ENCODE results near the gene ATG9A.

The ATG9A gene

DNA sequence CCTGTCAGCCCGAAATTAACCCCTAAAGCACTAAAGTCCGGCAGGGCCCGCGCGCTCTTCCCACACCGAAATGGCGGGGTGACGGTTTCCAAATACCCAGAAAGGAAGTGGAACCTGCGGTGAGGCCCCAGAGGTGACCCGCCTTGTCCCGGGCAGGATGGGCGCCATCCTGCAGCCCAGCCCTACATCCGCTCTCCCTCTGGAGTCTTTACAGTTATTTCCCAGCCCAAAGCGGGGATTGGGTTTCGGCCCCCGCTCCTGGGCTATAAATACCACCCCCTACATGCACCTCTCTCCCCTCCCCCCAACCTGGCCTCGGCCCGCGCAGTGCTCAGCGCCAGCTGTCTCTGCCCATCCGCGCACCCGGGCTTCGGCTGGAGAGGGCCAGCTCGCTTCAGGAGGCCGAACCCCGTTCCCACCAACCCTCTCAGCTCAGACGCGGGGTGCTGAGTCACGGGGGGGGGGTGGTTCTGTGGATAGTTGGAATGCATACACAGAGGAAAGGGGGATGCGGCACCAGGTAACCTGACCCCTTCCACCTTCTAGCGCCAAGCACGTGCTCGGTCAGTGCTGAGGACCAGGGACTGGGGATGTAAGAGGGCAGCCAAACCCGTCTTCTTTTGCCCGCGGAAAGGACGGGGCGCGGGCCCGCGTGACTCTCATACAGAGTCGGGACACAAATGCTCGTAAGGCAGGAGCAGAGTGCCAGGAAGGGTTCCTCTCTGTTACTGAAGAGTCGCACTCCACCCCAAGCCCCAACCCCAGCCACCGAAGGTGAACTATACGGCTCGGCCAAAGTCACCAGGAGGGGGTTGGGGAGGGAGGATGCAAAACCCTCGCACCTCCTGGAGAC, 23.7 kb upstream of the ATG9A start, which contains the start of gene TUBA4B:
Gene TUBA4B (plus strand): TSS at position 344 of the 853 bp plus-strand sequence. CDS start 165 bp downstream, at position 509.
- DNase-seq (ENCODE audit: low spot score) = peak; percentile 37

GRCh38 chr2:219252570-219252899, 23.1 kb upstream of the ATG9A start:
- DNase-seq (ENCODE audit: low spot score) = no peak

- DNase-seq (ENCODE audit: low spot score) = peak; percentile 54
Measured at GRCh38 chr2:219252084-219252483, 22.6 kb upstream of the ATG9A start.

DNA sequence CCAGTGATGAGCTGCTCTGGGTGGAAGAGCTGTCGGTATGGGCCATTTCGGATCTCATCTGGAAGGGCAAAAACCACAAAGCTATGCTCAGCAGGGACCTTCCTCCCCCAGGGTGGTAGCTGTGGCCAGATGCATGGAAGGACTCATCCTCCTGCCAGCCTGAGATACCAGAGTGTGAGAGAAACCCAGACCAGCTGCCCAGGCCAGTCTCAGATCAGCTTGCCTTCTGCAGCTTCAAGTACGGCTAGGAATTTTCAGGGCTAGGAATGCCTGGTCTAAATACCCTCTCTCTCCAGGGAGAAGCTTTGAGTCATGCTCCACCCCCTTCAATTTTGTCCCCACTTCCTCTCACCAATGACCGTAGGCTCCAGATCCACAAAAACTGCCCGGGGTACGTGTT, 22.2 kb upstream of the ATG9A start:
- DNase-seq (ENCODE audit: low spot score) = no peak

DNA sequence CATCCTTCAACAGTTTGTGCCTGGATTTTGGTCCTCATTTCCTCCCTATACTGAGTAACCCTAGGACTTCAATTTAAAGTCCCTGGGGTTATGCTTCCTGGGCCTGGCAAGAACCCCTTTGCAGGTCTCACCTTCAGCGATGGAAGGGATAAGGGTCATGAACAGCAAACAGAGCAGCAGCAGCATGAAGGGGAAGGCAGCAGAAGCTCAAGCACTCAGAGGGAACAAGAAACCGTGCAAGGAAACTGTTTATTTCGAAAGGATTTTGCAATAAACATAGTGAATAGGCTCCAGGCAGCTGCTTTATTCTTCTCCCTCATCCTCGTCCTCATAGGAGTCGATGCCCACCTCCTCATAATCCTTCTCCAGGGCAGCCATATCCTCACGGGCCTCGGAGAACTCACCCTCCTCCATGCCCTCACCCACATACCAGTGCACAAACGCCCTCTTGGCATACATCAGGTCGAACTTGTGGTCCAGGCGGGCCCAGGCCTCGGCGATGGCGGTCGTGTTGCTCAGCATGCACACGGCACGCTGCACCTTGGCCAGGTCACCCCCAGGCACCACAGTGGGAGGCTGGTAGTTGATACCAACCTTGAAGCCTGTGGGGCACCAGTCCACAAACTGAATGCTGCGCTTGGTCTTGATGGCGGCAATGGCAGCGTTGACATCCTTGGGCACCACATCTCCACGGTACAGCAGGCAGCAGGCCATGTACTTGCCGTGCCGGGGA, 20.8 kb upstream of the ATG9A start:
- no peak for DNase-seq (ENCODE audit: low spot score)

GRCh38 chr2:219249203-219249980, 20.0 kb upstream of the ATG9A start:
- peak; percentile 48 for DNase-seq (ENCODE audit: low spot score)

GRCh38 chr2:219248845-219249202, 19.4 kb upstream of the ATG9A start:
- DNase-seq (ENCODE audit: low spot score) = no peak

- DNase-seq (ENCODE audit: low spot score) = peak; percentile 80
Measured at GRCh38 chr2:219247678-219248642, 18.5 kb upstream of the ATG9A start.

- no peak for DNase-seq (ENCODE audit: low spot score)
Measured at GRCh38 chr2:219246559-219246958, 17.1 kb upstream of the ATG9A start.

DNA sequence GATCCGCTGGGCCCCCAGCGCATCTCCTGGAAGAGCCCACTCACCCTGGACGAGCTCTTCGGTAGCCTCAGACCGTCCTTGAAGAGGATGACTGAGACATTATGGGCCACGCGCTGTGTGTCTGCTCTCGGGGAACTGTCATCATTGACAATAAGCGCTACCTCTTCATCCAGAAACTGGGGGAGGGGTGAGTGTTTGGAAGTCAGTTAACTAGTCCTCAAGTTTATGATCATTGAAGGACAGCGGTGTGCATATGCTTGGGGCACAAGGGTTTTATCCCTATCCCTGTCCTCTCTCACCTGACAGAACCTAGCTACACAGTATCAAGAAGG, 16.4 kb upstream of the ATG9A start:
- DNase-seq (ENCODE audit: low spot score) = no peak

DNA sequence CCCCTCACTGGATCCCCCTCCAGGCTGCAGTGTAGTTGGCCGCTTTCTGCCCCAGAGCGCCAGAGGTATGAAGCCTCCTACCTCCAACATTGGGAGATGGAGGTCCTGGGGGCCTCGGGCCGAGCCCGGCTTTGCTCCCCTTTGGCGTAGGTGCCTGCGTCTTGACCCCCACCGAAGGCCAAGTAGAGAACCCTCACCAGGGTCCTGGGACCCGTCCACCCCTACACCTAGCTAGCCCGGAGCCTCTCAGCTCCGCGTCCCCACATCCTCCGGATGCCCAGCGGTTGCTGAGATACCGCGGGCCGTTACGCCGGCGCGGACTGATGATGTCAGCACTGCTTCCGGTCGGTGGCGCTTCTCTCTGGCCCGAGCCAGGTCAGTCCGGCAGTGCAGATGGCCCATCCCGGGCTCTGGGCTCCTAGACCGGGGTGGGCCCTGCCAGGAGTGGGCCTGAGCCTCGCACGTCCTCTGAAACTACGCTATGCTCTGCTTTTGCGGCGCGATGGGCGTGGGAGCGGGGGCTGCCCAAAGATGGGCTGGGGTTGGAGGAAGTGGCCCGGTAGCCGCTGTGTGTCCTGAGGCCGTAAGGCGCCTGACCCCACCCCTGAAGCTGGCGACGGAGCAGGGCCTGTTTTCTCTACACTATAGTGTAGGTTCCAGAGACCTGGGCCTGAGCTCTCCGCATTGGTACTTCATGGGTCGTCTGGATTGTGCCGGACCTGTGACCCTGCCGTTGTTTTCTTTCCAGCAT, 15.9 kb upstream of the ATG9A start, which contains the start of the genes GLB1L and STK16:
Gene GLB1L (minus strand): TSS at position 297 of the 751 bp plus-strand sequence. CDS start 1,871 bp downstream, outside the sequence.
Gene STK16 (plus strand): TSS at position 332 of the 751 bp plus-strand sequence. CDS start 521 bp downstream, outside the sequence.
- DNase-seq (ENCODE audit: low spot score) = peak; percentile 86

DNA sequence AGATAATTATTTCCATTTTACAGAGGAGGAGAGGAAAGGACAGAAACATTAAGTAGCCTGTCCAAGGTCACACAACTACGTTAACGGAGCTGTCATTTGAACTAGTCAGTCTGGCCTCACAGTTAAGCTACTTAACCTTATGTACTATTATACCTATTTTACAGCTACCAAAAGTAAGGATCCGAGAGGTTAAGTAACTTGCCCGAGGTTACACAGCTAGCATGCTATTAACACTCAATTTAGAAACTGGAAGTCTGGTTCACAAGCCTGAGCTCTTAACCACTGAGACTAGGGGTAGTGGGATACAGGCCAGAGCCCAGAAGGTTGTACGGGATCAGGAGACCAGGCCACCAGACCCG, 15.3 kb upstream of the ATG9A start:
- no peak for DNase-seq (ENCODE audit: low spot score)

- DNase-seq (ENCODE audit: low spot score) = no peak
Measured at GRCh38 chr2:219243291-219243761, 13.9 kb upstream of the ATG9A start.

DNA sequence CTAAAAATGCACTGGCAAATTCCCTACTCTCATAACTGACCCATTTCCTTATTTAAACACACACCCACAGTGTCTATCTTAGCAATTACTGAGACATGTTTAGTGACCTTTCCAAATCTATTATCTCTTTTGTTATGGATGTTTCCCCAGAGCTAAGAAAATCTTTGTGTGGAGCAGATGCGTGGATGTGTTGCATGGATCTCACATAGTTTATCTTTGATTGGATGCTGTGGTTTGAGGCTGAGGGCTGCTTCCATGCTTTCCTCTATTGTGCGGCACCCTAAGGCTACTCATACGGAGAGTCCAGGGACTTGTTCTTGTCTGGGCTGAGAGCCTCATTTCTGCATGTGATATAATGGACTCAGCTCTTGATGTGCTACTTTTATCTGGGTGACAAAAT, 4.9 kb upstream of the ATG9A start:
- DNase-seq (ENCODE audit: low spot score) = no peak

DNA sequence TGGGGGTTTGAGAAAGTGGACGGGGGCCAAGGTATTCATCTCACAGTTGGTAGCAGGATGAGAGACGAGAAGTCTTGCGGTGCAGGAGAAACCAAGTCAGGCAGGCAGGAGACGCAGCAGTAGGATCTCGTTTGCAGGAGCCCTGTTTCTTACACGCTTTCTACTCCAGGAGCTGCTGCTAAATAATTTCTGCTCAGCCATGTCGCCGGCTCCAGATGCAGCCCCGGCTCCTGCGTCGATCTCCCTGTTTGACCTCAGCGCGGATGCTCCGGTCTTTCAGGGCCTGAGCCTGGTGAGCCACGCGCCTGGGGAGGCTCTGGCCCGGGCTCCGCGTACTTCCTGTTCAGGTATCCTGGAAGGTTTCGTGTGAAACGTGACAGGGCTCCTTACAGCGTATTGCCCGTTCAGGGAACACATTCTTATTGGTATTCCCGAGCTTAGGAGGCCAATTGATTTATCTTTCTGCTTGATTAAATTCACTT, 664 bp upstream of the ATG9A start:
- DNase-seq (ENCODE audit: low spot score) = no peak

GRCh38 chr2:219228911-219229304, 528 bp downstream of the ATG9A start:
- DNase-seq (ENCODE audit: low spot score) = no peak

DNA sequence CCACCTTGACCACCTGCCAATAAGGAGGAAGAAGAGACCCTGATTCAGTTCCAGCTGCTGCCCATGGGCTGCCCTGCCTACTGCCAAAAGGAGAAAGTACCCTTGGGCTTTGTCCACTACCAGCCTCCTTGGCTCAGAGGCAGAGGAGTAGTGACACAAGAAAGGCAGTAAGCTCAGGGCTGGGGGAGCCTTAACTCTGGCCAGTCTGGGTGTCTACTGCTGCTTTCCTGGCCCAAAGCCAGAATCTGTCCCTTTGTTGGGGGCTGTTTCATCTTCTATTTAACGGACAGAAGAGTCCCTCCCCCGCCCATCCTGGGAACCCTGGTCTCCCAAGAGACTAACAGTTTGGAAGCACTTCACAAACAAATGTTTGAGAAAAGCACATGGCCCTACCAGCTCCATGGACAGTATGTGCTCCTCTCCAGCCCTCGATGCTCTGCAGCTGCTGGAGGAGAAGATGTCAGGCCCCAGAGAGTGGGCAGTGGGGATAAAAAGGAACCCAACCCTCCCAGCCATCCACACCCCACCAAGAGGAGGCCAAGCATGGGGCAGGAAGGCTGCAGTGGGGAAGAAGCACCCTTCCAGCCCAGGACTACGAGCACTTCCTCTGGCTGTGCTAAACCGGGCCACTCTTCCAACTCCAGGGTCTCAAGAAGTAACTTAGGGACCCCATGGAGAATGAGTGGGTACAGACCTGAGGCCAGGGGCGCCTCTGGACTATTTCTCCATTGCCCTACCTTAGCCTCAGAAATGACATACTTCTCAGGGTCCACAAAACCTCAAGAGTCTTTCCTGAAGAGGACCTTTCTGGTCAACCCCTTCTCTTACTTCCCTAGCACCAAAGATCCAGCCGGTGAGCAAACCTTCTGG, 1.2 kb downstream of the ATG9A start:
- DNase-seq (ENCODE audit: low spot score) = no peak

DNA sequence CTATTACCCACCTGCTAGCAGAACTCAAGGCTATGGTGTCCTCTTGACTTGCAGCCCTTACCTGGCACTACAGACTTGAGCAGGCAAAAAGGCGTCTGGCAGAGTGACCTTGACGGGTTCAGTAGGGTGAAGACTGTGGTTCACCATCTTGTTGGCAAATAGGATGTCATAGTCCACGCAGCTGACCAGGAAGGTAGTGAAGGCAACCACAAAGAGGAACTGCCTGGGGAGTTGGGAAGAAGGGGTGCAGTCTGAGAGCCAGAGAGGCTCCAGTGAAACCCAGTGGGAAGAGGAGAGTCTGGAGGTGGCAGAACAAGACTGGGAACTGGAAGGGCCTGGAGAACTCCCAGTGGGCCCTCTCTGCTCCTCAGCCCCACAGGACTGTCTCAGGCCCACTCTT, 4.1 kb downstream of the ATG9A start:
- no peak for DNase-seq (ENCODE audit: low spot score)

GRCh38 chr2:219223831-219224610, 5.4 kb downstream of the ATG9A start:
- no peak for DNase-seq (ENCODE audit: low spot score)
